CD14-positive monocyte (primary cell): ENCODE results near the gene CDH4. TPM values are rescaled to one million over a fixed set of nuclear protein-coding genes. Genes with fewer than 3 reads are reported as not detected.

Experiments used
- DNase-seq, 3 donors: peaks; one replicate each; pipeline ENCODE4 v3.0.0-alpha.2; 2011 to 2022
- H2AFZ ChIP-seq: 2 replicates; pipeline ENCODE4 v1.6.0; 2012; ENCODE audit warnings: mild to moderate bottlenecking, low read depth, low read length, inconsistent platforms; ENCODE audit not compliant: insufficient read depth, poor library complexity, severe bottlenecking
- H3K27ac ChIP-seq, 2 donors: 1 replicate in 1 of 2; 2 replicates in 1 of 2; pipeline ENCODE4 v1.5.1; 2012 to 2013; ENCODE audit warnings: low read length in 2 of 2, control low read depth in 1 of 2, inconsistent platforms in 1 of 2, low read depth in 1 of 2, mild to moderate bottlenecking in 1 of 2
- H3K27me3 ChIP-seq, 2 donors: one replicate each; pipeline versions ENCODE4 v1.6.0 to v1.6.1; 2011 to 2013; ENCODE audit warnings: low read length in 2 of 2; ENCODE audit not compliant: control insufficient read depth in 2 of 2, insufficient read depth in 2 of 2
- H3K36me3 ChIP-seq, 2 donors: replicated peaks in 1 of 2; 1 replicate in 1 of 2; 2 replicates in 1 of 2; pipeline versions ENCODE4 v1.5.1 to v1.6.1; 2012 to 2013; ENCODE audit warnings: low read length in 2 of 2, control low read depth in 1 of 2, inconsistent platforms in 1 of 2, mild to moderate bottlenecking in 1 of 2; ENCODE audit not compliant: insufficient read depth in 2 of 2, control insufficient read depth in 1 of 2
- H3K4me1 ChIP-seq, 2 donors: 1 replicate in 1 of 2; 2 replicates in 1 of 2; pipeline versions ENCODE4 v1.5.1 to v1.6.1; 2012 to 2013; ENCODE audit warnings: low read length in 2 of 2, control low read depth in 1 of 2, inconsistent platforms in 1 of 2, mild to moderate bottlenecking in 1 of 2, moderate library complexity in 1 of 2; ENCODE audit not compliant: insufficient read depth in 2 of 2, control insufficient read depth in 1 of 2
- H3K4me2 ChIP-seq: replicated peaks from 2 replicates; pipeline ENCODE3; 2012; ENCODE audit warnings: low read length, moderate library complexity, mild to moderate bottlenecking; ENCODE audit not compliant: poor library complexity, severe bottlenecking; ENCODE audit errors: extremely low read depth
- H3K4me3 ChIP-seq, 3 experiments: fragments of 200-600 bp in 1 of 3; sonication (generic) in 1 of 3; replicated peaks in 1 of 3; 1 replicate in 2 of 3; 2 replicates in 1 of 3; pipeline ENCODE4 v1.5.1; 2011 to 2013; ENCODE audit warnings: low read length in 3 of 3, mild to moderate bottlenecking in 3 of 3, control low read depth in 2 of 3, low read depth in 2 of 3, inconsistent platforms in 1 of 3, moderate library complexity in 1 of 3
- H3K79me2 ChIP-seq: 2 replicates; pipeline ENCODE4 v1.6.0; 2012; ENCODE audit warnings: mild to moderate bottlenecking, control low read depth, inconsistent platforms, low read length, moderate library complexity; ENCODE audit not compliant: insufficient read depth
- H3K9ac ChIP-seq: 2 replicates; pipeline ENCODE4 v1.6.0; 2017; ENCODE audit warnings: low read length, mild to moderate bottlenecking; ENCODE audit not compliant: insufficient read depth, poor library complexity, severe bottlenecking
- H3K9me3 ChIP-seq, 2 donors: replicated peaks in 1 of 2; 1 replicate in 1 of 2; 2 replicates in 1 of 2; pipeline versions ENCODE4 v1.5.1 to v1.6.1; 2012 to 2013; ENCODE audit warnings: low read length in 2 of 2, control low read depth in 1 of 2; ENCODE audit not compliant: control insufficient read depth in 1 of 2, insufficient read depth in 1 of 2
- H4K20me1 ChIP-seq: 2 replicates; pipeline ENCODE4 v1.6.0; 2012; ENCODE audit warnings: mild to moderate bottlenecking, low read length, control low read depth, moderate library complexity; ENCODE audit not compliant: insufficient read depth
- H3K27ac Mint-ChIP-seq, 7 donors: one replicate each; pipeline ENCODE4 v1.8.0; 2020; ENCODE audit warnings: mild to moderate bottlenecking in 7 of 7, mixed read lengths in 7 of 7, moderate library complexity in 6 of 7, inconsistent platforms in 2 of 7
- H3K27me3 Mint-ChIP-seq, 3 donors: one replicate each; pipeline ENCODE4 v1.8.0; 2021 to 2022; ENCODE audit warnings: low read depth in 3 of 3, mild to moderate bottlenecking in 3 of 3, mixed read lengths in 3 of 3, moderate library complexity in 3 of 3, inconsistent platforms in 1 of 3
- H3K36me3 Mint-ChIP-seq, 2 donors: one replicate each; pipeline ENCODE4 v1.8.0; 2020; ENCODE audit warnings: mixed read lengths in 2 of 2, inconsistent platforms in 1 of 2, mild to moderate bottlenecking in 1 of 2
- H3K4me1 Mint-ChIP-seq: one replicate; pipeline ENCODE4 v1.8.0; 2020; ENCODE audit warnings: mild to moderate bottlenecking, mixed read lengths
- H3K4me3 Mint-ChIP-seq, 2 donors: one replicate each; pipeline ENCODE4 v1.8.0; 2020; ENCODE audit warnings: mild to moderate bottlenecking in 2 of 2, mixed read lengths in 2 of 2, moderate library complexity in 1 of 2
- H3K9me3 Mint-ChIP-seq, 7 donors: one replicate each; pipeline ENCODE4 v1.8.0; 2020 to 2022; ENCODE audit warnings: mixed read lengths in 7 of 7, mild to moderate bottlenecking in 6 of 7, moderate library complexity in 6 of 7, inconsistent platforms in 2 of 7
- WGBS: methylation state at CpG from one replicate; pipeline ENCODE4 v1.1.5; 2013; ENCODE audit warnings: missing lambda C conversion rate; ENCODE audit not compliant: insufficient coverage; 5-methylcytosine and 5-hydroxymethylcytosine counted together
- intact Hi-C, 2 donors: fragments of 100-400 bp; cut with micrococcal nuclease; formaldehyde crosslinking; loops; one replicate each; pipeline versions ENCODE4 v1.15.0 to v1.15.1; 2023
- polyA plus RNA-seq, 3 donors: library from polyadenylated mRNA; depleted of rRNA in 1 of 3; unstranded in 2 of 3; stranded (reverse) in 1 of 3; fragments of 300-500 nt in 2 of 3; fragments of >200 nt in 1 of 3; fragmentation: Illumina TruSeq in 2 of 3; gene quantifications; 1 replicate in 2 of 3; 2 replicates in 1 of 3; pipeline ENCODE4 v1.2.3, GENCODE V29; 2012 to 2021
- TF ChIP-seq, protein P1 (sequence below): fragments of 200-600 bp; IDR thresholded peaks from one replicate; pipeline ENCODE4 v1.8.0; 2022; ENCODE audit warnings: antibody characterized with exemption, mild to moderate bottlenecking

Gene CDH4
- polyA plus RNA-seq, 3 donors = not detected

DNA sequence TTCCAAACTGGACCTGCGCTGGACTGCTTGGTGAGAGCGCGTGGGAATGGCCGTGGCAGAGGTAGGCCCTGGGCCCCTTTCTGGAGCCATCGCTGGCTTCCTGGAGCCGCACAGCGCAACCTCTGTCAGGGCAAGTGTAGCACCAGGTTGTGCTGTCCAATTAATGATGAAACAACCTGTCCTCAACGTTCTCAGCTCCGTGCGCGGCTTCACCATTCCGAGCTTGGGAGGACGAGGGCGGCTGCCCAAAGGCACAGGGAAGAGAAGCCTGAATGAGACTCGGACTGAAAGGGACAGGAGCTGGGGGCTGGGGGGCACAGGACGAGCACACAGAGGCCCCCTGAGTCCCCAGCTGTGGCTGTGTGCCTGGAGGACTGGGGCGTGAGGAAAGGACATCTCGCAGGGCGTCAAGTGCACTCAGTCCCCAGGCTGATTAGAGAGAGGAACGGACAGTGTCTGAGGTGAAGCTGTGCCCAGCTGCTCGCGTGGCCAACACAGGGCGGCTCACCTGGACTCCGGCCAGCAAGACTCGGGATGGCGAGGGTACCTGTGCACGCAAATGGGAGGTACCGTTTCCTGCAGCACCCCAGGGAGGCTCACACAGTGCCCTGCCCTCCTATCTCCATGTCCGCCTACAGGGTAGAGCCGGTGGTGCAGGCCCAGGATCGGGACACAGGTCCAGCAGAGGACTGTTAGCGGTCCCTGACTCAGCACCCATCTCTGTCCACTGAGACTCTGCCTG is 410.3 kb downstream of the CDH4 start:
- no peaks in the 10 kb centered on the region for H3K79me2 ChIP-seq
- H3K27me3 ChIP-seq = no peaks in the 10 kb centered on the region
- no peak overlapping the region for H2AFZ ChIP-seq
- no peak overlapping the region for H3K4me2 ChIP-seq
- no peak overlapping the region for H3K9ac ChIP-seq
- Mint-ChIP-seq H3K9me3 (peaks cover 0 to 81% (median 46%) of the 10 kb centered on the region in 7 donors), H3K27me3 (peaks cover 0 to 5% (median 2%) of the 10 kb centered on the region in 3 donors), H3K4me1 (no peaks in the 10 kb centered on the region), H3K4me3 (no peak overlapping the region), H3K27ac (no peak overlapping the region), H3K36me3 (no peaks in the 10 kb centered on the region)
- no peaks in the 10 kb centered on the region for H3K36me3 ChIP-seq
- intact Hi-C loops = no loop called here
- no peak for DNase-seq
- no peak overlapping the region for H3K27ac ChIP-seq
- 92% methylated on average over 32 of the region's 32 CpGs for WGBS
- TF ChIP-seq, protein P1, sequence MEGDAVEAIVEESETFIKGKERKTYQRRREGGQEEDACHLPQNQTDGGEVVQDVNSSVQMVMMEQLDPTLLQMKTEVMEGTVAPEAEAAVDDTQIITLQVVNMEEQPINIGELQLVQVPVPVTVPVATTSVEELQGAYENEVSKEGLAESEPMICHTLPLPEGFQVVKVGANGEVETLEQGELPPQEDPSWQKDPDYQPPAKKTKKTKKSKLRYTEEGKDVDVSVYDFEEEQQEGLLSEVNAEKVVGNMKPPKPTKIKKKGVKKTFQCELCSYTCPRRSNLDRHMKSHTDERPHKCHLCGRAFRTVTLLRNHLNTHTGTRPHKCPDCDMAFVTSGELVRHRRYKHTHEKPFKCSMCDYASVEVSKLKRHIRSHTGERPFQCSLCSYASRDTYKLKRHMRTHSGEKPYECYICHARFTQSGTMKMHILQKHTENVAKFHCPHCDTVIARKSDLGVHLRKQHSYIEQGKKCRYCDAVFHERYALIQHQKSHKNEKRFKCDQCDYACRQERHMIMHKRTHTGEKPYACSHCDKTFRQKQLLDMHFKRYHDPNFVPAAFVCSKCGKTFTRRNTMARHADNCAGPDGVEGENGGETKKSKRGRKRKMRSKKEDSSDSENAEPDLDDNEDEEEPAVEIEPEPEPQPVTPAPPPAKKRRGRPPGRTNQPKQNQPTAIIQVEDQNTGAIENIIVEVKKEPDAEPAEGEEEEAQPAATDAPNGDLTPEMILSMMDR = no peak
- H3K9me3 ChIP-seq = peaks cover 3 to 99% of the 10 kb centered on the region in 2 donors
- H4K20me1 ChIP-seq = no peaks in the 10 kb centered on the region
- no peak overlapping the region for H3K4me3 ChIP-seq
- no peaks in the 10 kb centered on the region for H3K4me1 ChIP-seq

DNA sequence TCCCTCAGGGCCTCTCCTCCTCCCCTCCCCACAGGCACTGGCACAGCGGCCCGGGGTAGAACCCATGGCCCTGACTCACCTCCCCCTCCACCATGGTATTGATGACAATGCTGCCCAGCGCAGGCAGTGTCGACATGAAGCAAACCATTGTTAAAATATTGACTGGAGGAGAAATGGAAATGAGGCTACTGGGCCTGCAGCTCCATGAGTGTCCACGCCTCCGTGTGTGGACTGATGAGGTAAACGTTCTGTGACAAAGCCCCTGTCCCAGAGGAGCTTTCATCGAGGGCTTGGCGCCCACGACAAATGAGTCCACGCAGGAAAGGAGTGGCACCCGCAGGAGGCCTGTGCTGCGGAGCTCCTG is 410.9 kb downstream of the CDH4 start:
- no peak overlapping the region for H3K27ac ChIP-seq
- H3K4me1 Mint-ChIP-seq = no peaks in the 10 kb centered on the region
- no peak overlapping the region for H2AFZ ChIP-seq
- H3K9me3 Mint-ChIP-seq = peaks cover 0 to 81% (median 45%) of the 10 kb centered on the region in 7 donors
- intact Hi-C loops = no loop called here
- no peaks in the 10 kb centered on the region for H3K36me3 ChIP-seq
- no peak for DNase-seq
- peaks cover 0 to 5% (median 2%) of the 10 kb centered on the region in 3 donors for H3K27me3 Mint-ChIP-seq
- no peak overlapping the region for H3K4me3 Mint-ChIP-seq
- no peak overlapping the region for H3K9ac ChIP-seq
- no peak overlapping the region for H3K4me3 ChIP-seq
- no peaks in the 10 kb centered on the region for H3K4me1 ChIP-seq
- no peaks in the 10 kb centered on the region for H4K20me1 ChIP-seq
- no peak overlapping the region for H3K27ac Mint-ChIP-seq
- peaks cover 6 to 100% of the 10 kb centered on the region in 2 donors for H3K9me3 ChIP-seq
- no peaks in the 10 kb centered on the region for H3K36me3 Mint-ChIP-seq
- H3K27me3 ChIP-seq = no peaks in the 10 kb centered on the region
- TF ChIP-seq, protein P1 = no peak
- H3K79me2 ChIP-seq = no peaks in the 10 kb centered on the region
- no peak overlapping the region for H3K4me2 ChIP-seq
- 88% methylated on average over 9 of the region's 13 CpGs for WGBS
